Measurements from ENCODE around the gene BEGAIN.

DNA sequence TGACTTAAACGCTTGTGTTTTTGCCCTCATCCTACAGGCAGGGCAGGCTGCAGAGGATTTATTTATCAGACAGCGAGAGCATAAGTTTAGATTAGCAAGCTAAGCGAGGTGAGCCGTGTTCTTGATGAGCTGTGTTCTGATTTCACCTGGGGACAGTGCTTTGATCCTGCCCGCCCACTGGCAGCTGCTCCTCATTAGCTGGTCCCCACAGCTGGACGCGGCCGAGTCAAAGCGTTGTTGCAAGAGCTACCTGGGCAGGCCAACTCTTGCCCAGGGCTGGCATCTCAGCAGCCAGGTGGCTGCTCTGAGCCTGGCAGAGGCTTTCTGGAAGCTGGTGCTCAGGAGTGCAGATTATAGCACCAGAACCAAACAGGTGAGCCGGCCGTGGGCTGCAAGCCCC is 46.8 kb upstream of the BEGAIN start:
- TF ChIP-seq, protein P1, sequence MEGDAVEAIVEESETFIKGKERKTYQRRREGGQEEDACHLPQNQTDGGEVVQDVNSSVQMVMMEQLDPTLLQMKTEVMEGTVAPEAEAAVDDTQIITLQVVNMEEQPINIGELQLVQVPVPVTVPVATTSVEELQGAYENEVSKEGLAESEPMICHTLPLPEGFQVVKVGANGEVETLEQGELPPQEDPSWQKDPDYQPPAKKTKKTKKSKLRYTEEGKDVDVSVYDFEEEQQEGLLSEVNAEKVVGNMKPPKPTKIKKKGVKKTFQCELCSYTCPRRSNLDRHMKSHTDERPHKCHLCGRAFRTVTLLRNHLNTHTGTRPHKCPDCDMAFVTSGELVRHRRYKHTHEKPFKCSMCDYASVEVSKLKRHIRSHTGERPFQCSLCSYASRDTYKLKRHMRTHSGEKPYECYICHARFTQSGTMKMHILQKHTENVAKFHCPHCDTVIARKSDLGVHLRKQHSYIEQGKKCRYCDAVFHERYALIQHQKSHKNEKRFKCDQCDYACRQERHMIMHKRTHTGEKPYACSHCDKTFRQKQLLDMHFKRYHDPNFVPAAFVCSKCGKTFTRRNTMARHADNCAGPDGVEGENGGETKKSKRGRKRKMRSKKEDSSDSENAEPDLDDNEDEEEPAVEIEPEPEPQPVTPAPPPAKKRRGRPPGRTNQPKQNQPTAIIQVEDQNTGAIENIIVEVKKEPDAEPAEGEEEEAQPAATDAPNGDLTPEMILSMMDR (IDR thresholded peaks at IDR 0.05) = no peak
- no peak for TF ChIP-seq POLR2A (IDR thresholded peaks at IDR 0.05)

All from adrenal gland (tissue), 5 donors.